ENCODE measurements around the gene DAPK2. TPM values are rescaled to one million over a fixed set of nuclear protein-coding genes. Genes with fewer than 3 reads are reported as not detected.

The DAPK2 gene
- total and polyA plus RNA-seq, 2 experiments from 2014 or later = 5.8 to 7.5 TPM

- in situ Hi-C loops (cut with MboI) = no loop called here
- no peak for TF ChIP-seq EZH2 (IDR thresholded peaks at IDR 0.05; ENCODE audit: insufficient read depth, poor library complexity, severe bottlenecking)
- TF ChIP-seq EZH2phosphoT487 (IDR thresholded peaks at IDR 0.05; ENCODE audit: insufficient read depth, low read depth) = no peak
- no peak overlapping the region for H3K4me3 ChIP-seq
- H3K27ac ChIP-seq = no peak overlapping the region
- H2AFZ ChIP-seq = no peak overlapping the region
- H4K20me1 ChIP-seq (ENCODE audit: insufficient read depth) = no peaks in the 10 kb centered on the region
- no peaks in the 10 kb centered on the region for H3K27me3 ChIP-seq (replicated peaks; ENCODE audit: insufficient read depth)
- H3K9me2 ChIP-seq (ENCODE audit: insufficient read depth) = no peaks in the 10 kb centered on the region
- no peak for DNase-seq
- peaks cover 5% of the 10 kb centered on the region for H3F3A ChIP-seq (ENCODE audit: insufficient read depth)
- H3K9me3 ChIP-seq (ENCODE audit: low read depth) = no peaks in the 10 kb centered on the region
- H3K79me2 ChIP-seq (ENCODE audit: insufficient read depth) = no peaks in the 10 kb centered on the region
- H3K36me3 ChIP-seq (ENCODE audit: low read depth) = no peaks in the 10 kb centered on the region
- H3K4me1 ChIP-seq (ENCODE audit: insufficient read depth) = no peaks in the 10 kb centered on the region; the same call in 1 of the 2 replicates
- 80 to 84% methylated on average over 4 of the region's 4 CpGs for WGBS, 2 experiments (ENCODE audit: low coverage in 1 of 2, low lambda C conversion rate in 2 of 2, missing lambda C conversion rate in 2 of 2)
- H3K9ac ChIP-seq = no peak overlapping the region
- no peak overlapping the region for H3K4me2 ChIP-seq (ENCODE audit: unreplicated experiment)
These were observed 114.7 kb downstream of the DAPK2 start for GRCh38 chr15:63931556-63931955.

- 94 to 100% methylated on average over 6 to 7 of the region's 7 CpGs for WGBS, 2 experiments (ENCODE audit: low coverage in 1 of 2, low lambda C conversion rate in 2 of 2, missing lambda C conversion rate in 2 of 2)
- Histone ChIP-seq H3K4me1 (ENCODE audit: insufficient read depth) (no peaks in the 10 kb centered on the region; the same call in 1 of the 2 replicates), H3K4me2 (ENCODE audit: unreplicated experiment) (no peak overlapping the region), H3K9me2 (ENCODE audit: insufficient read depth) (no peaks in the 10 kb centered on the region), H3F3A (ENCODE audit: insufficient read depth) (peaks cover 5% of the 10 kb centered on the region), H3K9ac (no peak overlapping the region), H3K27me3 (replicated peaks; ENCODE audit: insufficient read depth) (no peaks in the 10 kb centered on the region), H3K36me3 (ENCODE audit: low read depth) (no peaks in the 10 kb centered on the region), H3K9me3 (ENCODE audit: low read depth) (no peaks in the 10 kb centered on the region), H3K4me3 (no peak overlapping the region), H3K27ac (no peak overlapping the region), H4K20me1 (ENCODE audit: insufficient read depth) (no peaks in the 10 kb centered on the region), H2AFZ (no peak overlapping the region), H3K79me2 (ENCODE audit: insufficient read depth) (no peaks in the 10 kb centered on the region)
- in situ Hi-C loops (cut with MboI) = no loop called here
- no peak for TF ChIP-seq EZH2phosphoT487 (IDR thresholded peaks at IDR 0.05; ENCODE audit: insufficient read depth, low read depth)
- no peak for TF ChIP-seq EZH2 (IDR thresholded peaks at IDR 0.05; ENCODE audit: insufficient read depth, poor library complexity, severe bottlenecking)
- no peak for DNase-seq
These were observed 116.3 kb downstream of the DAPK2 start for GRCh38 chr15:63930034-63930433.

GRCh38 chr15:63928185-63928842, 118.0 kb downstream of the DAPK2 start:
- no peak for TF ChIP-seq EZH2 (IDR thresholded peaks at IDR 0.05; ENCODE audit: insufficient read depth, poor library complexity, severe bottlenecking)
- no peak for TF ChIP-seq EZH2phosphoT487 (IDR thresholded peaks at IDR 0.05; ENCODE audit: insufficient read depth, low read depth)
- DNase-seq = no peak
- in situ Hi-C loops (cut with MboI) = no loop called here
- no peaks in the 10 kb centered on the region for H3K9me3 ChIP-seq (ENCODE audit: low read depth)
- no peak overlapping the region for H2AFZ ChIP-seq
- H3F3A ChIP-seq (ENCODE audit: insufficient read depth) = no peaks in the 10 kb centered on the region
- H3K9ac ChIP-seq = no peak overlapping the region
- no peaks in the 10 kb centered on the region for H3K36me3 ChIP-seq (ENCODE audit: low read depth)
- no peaks in the 10 kb centered on the region for H3K79me2 ChIP-seq (ENCODE audit: insufficient read depth)
- H3K27ac ChIP-seq = no peak overlapping the region
- H3K4me1 ChIP-seq (ENCODE audit: insufficient read depth) = no peaks in the 10 kb centered on the region
- 97 to 100% methylated on average over 2 of the region's 2 CpGs for WGBS, 2 experiments (ENCODE audit: low coverage in 1 of 2, low lambda C conversion rate in 2 of 2, missing lambda C conversion rate in 2 of 2)
- no peaks in the 10 kb centered on the region for H3K9me2 ChIP-seq (ENCODE audit: insufficient read depth)
- H3K27me3 ChIP-seq (replicated peaks; ENCODE audit: insufficient read depth) = no peaks in the 10 kb centered on the region
- H4K20me1 ChIP-seq (ENCODE audit: insufficient read depth) = no peaks in the 10 kb centered on the region
- H3K4me3 ChIP-seq = no peak overlapping the region
- H3K4me2 ChIP-seq (ENCODE audit: unreplicated experiment) = no peak overlapping the region

GRCh38 chr15:63923993-63924950, 122.0 kb downstream of the DAPK2 start:
- Histone ChIP-seq H3K4me3 (no peak overlapping the region), H3K27ac (no peak overlapping the region), H3K9ac (no peak overlapping the region), H3K27me3 (replicated peaks; ENCODE audit: insufficient read depth) (no peaks in the 10 kb centered on the region), H3K4me2 (ENCODE audit: unreplicated experiment) (no peak overlapping the region), H3K4me1 (ENCODE audit: insufficient read depth) (no peaks in the 10 kb centered on the region), H4K20me1 (ENCODE audit: insufficient read depth) (no peaks in the 10 kb centered on the region), H3K36me3 (ENCODE audit: low read depth) (no peaks in the 10 kb centered on the region), H3K79me2 (ENCODE audit: insufficient read depth) (no peaks in the 10 kb centered on the region), H3K9me2 (ENCODE audit: insufficient read depth) (no peaks in the 10 kb centered on the region), H3F3A (ENCODE audit: insufficient read depth) (no peaks in the 10 kb centered on the region), H2AFZ (no peak overlapping the region), H3K9me3 (ENCODE audit: low read depth) (no peaks in the 10 kb centered on the region)
- no peak for DNase-seq
- in situ Hi-C loops (cut with MboI) = no loop called here
- TF ChIP-seq EZH2 (IDR thresholded peaks at IDR 0.05; ENCODE audit: insufficient read depth, poor library complexity, severe bottlenecking) = no peak
- no peak for TF ChIP-seq EZH2phosphoT487 (IDR thresholded peaks at IDR 0.05; ENCODE audit: insufficient read depth, low read depth)
- 93 to 94% methylated on average over 8 of the region's 8 CpGs for WGBS, 2 experiments (ENCODE audit: low coverage in 1 of 2, low lambda C conversion rate in 2 of 2, missing lambda C conversion rate in 2 of 2)

All from GM23248 (cell line).